ENCODE data around the gene TMEM91.
"Not testable (repeated sequence)": the region's sequence is repeated elsewhere in the genome, so short reads cannot be mapped to it uniquely, and the experiment has no call there.

TMEM91 gene

DNA sequence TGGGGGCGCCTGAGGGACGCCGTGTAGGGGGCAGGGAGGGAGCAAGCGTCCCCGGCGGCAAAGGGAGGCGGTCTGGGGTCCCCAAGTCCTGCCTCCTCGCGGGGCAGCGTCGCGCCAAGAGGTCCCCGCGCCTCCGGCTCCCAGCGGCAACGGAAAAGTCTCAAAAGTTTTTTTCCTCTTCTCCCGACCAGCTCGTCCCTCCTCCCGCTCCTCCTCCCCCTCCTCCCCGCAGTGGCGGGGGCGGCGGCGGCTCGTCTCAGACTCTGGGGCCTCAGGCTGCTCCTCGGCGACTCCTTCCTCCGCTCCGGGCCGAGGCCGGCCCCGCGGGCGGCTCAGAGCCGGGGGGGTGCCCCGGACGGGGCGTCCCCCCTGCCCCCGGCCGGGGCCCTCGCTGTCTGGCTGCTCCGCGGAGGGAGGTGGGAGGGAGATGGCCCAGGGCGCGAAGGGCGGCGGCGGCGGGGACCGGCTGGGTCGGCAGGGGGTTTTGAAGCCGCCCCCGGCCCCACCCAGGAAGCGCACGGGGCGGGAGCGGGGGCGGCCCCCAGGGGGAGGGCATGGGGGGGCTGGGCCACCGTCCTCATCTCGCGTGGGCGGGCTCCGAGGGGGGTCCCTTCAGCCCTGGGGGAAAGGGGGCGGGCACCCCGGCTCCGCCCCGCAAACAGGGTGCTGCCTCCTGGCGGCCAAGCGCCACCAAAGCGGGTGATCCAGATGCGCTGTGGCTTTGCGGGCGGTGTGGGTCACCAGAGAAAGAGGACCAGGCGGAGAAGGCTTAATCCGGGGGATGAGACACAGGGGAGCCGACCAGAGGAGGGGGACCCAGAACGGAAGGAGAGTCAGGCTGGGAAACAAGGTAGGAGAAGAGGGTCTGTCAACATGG is 22.6 kb upstream of the TMEM91 start, which contains the start of gene TGFB1:
Gene TGFB1 (minus strand): TSS at position 457 of the 877 bp plus-strand sequence. CDS start 878 bp downstream, outside the sequence.
- DNase-seq: peak; percentile 93 to 99 (median 96)

DNA sequence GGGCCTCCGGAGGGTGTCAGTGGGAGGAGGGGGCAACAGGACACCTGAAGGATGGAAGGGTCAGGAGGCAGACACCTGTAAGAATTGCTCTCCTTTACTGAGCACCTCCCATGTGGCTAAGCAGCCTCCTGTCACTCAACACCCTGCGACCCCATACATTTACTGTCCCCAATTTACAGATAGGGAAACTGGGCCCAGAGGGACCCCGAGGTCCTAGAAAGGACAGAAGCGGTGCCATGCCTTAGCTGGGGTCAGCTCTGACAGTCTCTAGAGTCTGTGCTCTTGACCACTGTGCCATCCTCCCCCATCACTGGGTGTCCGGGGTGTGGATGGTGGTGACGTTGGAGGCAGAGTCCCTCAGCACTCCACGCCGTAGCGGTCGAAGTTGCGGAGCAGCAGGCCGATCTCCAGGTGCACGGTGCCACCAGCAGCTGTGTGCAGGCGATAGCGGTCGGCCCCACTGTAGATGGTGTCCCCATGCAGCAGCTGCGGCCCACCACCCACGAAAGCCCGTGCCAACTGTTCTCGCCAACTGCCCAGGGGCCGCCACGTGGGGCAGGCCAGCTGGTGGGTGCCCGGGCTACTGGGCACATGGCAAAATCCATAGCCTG is 21.9 kb upstream of the TMEM91 start:
- DNase-seq: no peak

GRCh38 chr19:41355035-41355434 is 21.3 kb upstream of the TMEM91 start:
- no peak for DNase-seq

GRCh38 chr19:41355802-41356201 is 20.5 kb upstream of the TMEM91 start:
- DNase-seq: peak in 1 of 4 experiments; percentile 26

DNA sequence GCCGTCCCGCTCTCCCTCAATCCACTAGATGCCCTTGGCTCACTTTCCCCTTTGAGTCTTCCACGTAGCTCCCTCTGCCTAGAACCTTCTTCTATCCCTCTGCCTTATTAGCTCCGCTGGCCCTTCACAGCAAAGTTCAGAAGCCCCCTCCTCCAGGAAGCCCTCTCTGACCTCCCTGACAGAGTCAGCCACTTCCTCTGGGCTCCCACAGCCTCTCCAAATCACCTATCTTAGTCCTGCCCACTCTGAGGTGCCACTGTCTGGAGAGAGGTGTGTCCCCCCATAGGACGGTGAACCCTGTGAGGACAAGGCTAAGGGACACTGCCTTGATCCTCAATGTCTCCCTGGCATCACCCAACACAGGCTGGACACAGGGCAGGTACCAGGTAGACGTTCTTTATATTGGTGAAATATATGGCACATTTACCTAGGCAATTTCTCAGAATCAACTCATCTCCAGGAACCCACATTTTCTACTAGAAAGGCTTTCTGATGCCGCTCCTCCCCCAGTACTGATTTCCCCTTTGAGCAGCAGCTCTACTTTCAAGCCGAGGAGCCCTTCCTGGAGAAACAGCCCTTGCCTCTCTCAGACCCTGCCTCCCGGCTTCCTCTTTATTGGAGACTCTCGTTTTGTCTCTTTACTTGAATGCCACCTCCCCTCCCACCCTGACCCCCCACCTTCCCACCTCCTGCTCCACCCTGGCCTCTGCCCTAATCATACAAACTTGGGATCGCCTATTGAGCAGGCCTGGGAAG is 19.2 kb upstream of the TMEM91 start:
- DNase-seq: peak; percentile 53 to 76 (median 68)

GRCh38 chr19:41357746-41358145 is 18.6 kb upstream of the TMEM91 start:
- DNase-seq: no peak

DNA sequence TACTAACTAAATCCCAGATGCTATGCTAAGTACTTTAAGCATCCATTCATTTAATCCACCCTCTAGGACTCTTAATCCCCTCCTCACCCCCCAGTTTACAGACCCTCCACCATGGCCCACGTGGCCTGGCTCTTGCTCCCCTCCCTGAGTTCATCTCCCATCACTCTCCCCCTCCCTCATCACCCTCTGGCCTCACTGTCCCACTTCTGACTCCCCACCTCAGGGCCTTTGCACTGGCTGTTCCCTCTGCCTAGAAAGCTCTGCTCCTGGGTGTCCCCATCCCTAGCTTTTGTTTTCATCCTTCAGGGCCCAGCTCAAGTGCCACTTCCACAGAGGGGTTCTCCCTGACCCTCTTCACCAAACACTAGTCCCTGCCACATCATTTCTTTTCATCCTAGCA is 16.6 kb upstream of the TMEM91 start:
- no peak for DNase-seq

DNA sequence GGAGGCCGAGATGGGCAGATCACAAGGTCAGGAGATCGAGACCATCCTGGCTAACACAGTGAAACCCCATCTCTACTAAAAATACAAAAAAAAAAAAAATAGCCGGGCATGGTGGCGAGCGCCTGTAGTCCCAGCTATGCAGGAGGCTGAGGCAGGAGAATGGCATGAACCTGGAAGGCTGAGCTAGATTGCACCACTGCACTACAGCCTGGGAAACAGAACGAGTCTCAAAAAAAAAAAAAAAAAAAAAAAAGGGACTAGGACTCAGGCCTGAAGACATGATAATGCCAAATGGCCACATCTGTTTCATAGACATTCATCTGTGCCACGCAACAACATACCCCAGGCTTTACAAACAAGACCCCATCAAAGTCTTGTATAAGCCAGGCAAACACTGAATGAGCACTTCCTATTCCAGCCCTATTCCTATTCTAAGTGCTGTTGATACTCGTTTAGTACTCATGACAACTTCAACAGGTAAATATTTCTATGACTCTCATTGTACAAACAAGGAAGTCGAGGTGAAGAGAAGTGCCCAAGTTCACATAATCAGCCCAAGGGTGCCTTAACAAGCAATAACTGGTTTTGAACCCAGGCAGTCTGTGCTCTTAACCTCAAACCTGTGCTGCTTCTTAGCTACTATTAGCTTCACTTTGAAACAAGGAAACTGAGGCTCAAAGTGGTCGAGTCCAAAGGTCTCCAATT is 14.0 kb upstream of the TMEM91 start:
- no peak for DNase-seq

DNA sequence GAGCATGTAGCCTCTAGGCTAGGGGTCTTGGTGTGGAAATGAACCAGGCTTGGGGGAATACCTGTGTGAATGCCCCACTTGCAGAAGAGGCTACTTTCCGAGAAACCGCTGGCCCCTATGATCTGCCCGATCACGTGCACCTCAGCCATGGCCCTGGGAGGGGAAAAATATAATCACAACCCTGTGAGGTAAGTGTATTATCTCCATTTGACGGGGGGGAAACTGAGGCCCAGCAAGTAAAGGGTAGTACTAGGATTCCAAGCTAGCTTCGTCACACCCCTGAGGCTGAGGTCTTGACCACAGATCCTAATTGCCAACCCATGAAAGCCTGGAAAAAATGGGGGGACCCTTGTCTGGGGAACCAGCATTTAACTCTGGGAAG is 13.0 kb upstream of the TMEM91 start:
- DNase-seq: no peak

- peak; percentile 98 to 99 (median 98) for DNase-seq
These were observed 12.4 kb upstream of the TMEM91 start, which contains the start of gene B9D2 for GRCh38 chr19:41363753-41364523. B9D2 (minus strand) TSS chr19:41364149; CDS start chr19:41363519, 630 bp downstream.

- peak; percentile 65 to 87 (median 80) for DNase-seq
These were observed 11.6 kb upstream of the TMEM91 start for GRCh38 chr19:41364524-41365391.

DNA sequence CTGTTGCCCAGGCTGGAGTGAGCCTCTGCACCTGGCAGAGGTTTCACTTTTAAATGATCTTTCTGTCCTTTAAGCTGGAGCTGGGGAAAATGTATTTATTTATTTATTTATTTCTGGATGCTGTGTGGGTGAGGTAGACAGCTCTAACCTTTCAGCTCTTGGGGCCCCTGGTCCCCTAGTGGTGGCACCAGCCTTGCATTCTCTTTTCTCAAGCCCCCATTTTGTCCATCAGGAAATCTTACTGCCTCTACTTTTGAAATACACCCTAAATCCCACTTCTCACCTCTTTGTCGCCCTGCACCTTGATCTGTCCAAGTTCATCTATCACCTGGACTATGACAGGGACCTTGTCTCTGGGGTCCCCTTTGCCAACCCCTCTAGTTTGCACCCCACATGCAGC is 10.2 kb upstream of the TMEM91 start:
- peak in 1 of 4 experiments; percentile 26 for DNase-seq

DNA sequence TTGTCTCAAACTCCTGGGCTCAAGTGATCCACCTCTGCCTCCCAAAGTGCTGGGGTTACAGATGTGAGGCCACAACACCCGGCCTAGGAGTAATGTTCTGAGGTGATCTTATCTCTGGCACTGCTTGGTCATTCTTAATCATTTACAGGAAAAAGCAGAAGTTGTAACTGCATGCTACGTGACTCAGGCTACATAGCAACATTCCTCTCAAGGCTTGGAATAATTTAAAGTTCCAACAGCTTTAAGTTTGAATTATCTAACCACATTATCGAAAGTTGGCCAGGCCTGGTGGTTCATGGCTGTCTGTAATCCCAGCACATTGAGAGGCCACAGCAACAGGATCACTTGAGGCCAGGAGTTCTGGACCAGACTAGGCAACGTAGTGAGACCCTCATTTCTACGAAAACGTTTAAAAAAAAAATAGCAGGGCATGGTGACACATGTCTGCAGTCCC is 8.5 kb upstream of the TMEM91 start:
- peak; percentile 50 to 84 (median 69) for DNase-seq

DNA sequence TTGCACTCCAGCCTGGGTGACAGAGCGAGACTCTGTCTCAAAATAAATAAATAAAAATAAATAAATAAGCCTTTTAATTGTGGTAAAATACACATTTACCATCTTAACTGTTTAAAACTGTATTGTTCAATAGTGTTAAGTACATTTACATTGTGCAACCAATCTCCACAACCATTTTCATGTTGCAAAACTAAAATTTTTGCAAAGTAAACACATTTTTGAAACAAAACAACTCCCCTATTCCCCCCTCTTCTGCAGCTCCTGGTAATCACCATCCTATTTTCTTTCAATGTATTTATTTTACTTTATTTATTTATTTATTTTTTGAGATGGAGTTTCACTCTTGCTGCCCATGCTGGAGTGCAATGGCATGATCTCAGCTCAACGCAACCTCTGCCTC is 6.6 kb upstream of the TMEM91 start:
- DNase-seq: no peak

DNA sequence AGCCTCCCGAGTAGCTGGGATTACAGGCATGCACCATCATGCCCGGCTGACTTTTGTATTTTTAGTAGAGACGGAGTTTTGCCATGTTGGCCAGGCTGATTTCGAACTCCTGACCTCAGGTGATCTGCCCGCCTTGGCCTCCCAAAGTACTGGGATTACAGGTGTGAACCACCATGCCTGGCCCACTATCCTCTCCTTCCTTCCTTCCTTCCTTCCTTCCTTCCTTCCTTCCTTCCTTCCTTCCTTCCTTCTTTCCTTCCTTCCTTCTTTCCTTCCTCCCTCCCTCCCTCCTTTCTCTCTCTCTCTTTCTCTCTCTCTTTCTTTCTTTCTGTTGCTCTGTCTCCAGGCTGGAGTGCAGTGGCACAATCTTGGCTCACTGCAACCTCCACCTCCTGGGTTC is 5.2 kb upstream of the TMEM91 start:
- not testable (repeated sequence) for DNase-seq

DNA sequence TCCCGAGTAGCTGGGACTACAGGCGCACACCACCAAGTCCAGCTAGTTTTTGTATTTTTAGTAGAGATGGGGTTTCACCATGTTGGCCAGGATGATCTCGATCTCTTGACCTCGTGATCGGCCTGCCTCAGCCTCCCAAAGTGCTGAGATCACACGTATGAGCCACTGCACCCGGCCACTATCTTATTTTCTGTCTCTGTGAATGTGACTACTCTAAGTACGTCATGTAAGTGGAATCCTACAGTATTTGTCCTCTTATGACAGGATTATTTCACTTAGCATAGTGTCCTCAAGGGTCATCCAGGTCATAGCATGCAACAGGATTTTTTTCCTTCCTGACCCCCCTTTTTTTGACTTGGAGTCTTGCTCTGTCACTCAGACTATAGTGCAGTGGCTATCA is 4.8 kb upstream of the TMEM91 start:
- DNase-seq: no peak

DNA sequence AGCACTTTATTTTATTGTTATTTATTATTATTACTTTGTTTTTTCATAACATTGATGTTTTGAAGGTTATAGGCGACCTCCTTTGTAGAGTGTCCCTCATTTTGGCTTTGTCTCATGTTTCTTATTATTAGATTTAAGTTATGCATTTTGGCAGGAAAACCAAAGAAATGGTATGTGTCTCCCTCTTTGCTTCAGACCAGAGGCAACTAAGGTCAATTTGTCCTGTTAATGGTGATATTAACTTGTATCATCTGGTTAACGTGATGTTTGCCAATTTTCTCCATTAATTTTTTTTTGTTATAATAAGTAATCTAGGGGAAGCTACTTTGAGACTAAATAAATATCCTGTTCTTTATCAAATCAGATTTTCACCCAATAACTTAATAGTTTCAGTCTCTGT is 3.8 kb upstream of the TMEM91 start:
- DNase-seq: no peak

DNA sequence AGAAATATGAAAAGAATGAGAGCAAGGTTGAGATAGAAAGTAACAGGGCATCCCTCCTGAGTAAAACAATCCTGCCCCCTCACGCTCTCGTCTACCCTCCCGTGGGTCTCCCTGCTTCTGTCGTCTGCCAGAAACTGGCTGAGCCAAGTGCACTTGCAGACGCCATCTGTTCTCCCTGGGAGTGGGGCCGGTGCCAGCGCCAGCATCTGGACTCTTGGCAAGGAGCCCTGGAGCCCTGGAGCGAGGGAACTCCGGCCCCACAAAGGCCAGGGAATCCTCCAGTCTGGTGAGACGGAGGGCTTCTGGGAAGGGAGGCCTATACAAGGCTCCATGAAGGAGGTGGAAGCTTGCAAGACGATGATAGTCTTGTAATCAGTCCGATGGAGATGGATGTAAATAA is 2.3 kb upstream of the TMEM91 start:
- DNase-seq: no peak

DNA sequence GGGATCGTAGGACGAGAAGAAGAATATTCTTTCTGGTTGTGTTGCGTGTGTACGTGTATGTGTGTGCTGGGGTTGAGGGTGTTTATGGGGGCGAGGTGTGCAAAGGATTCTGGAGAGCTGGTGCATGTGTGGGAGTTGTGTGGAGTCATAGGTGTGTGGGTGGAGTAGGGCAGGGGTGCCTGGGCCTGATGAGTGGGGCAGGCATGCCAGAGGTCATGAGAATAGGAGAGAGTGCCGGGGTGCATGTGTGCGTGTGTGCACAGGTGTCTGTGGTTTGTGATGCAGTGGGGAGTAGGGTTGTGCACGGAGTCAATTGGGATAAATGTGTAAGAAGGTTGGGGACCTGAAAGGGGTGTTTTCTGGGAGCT is 649 bp downstream of the TMEM91 start:
- DNase-seq: peak; percentile 58 to 81 (median 76)

GRCh38 chr19:41377977-41378709 is 1.8 kb downstream of the TMEM91 start:
- DNase-seq: peak; percentile 28 to 64 (median 51)
